ENCODE results near the gene TNIK. TPM values are rescaled to one million over a fixed set of nuclear protein-coding genes. Genes with fewer than 3 reads are reported as not detected.

Gene TNIK
- total and polyA plus RNA-seq, 12 donors: 9.3 to 51.9 (median 35.1) TPM

DNA sequence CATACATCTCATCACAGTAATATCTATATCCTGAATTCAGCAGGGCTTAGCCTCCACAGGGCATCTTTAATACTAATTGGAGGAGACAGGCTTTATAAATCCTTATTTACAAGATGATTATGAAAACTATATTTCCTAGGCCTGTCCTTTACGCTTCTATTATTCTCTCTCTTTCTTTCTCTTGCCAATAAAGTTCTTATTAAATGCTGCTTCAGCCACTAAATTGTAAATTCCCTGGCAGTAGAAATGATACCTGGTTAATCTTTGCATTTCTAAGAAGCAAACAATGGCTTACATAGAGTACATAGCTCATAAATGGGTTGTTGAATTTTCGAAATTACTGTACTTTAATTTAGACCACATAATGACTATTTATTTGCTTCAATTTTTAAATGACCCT, 43.5 kb downstream of the TNIK start:
- ATAC-seq (no peak), DNase-seq (no peak)
- WGBS, 2 donors: 78 to 91% methylated on average over 2 of the region's 2 CpGs
- H3K36me3 ChIP-seq: no peaks in the 10 kb centered on the region
- no peaks in the 10 kb centered on the region for H3K27me3 ChIP-seq
- intact Hi-C loops (cut with DNase I): loop anchor here in 1 of 10 donors (5.0 kb wide), 1 partner anchor 36 kb away; no protein-coding TSS in a partner anchor
- no peaks in the 10 kb centered on the region for H3K9me3 ChIP-seq
- peak overlapping the region in 5 of 10 donors; percentile 3 to 38 (median 17) for H3K27ac ChIP-seq
- TF ChIP-seq, protein P1, sequence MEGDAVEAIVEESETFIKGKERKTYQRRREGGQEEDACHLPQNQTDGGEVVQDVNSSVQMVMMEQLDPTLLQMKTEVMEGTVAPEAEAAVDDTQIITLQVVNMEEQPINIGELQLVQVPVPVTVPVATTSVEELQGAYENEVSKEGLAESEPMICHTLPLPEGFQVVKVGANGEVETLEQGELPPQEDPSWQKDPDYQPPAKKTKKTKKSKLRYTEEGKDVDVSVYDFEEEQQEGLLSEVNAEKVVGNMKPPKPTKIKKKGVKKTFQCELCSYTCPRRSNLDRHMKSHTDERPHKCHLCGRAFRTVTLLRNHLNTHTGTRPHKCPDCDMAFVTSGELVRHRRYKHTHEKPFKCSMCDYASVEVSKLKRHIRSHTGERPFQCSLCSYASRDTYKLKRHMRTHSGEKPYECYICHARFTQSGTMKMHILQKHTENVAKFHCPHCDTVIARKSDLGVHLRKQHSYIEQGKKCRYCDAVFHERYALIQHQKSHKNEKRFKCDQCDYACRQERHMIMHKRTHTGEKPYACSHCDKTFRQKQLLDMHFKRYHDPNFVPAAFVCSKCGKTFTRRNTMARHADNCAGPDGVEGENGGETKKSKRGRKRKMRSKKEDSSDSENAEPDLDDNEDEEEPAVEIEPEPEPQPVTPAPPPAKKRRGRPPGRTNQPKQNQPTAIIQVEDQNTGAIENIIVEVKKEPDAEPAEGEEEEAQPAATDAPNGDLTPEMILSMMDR (IDR thresholded peaks at IDR 0.05): no peak
- H3K4me3 ChIP-seq: no peak overlapping the region
- peaks cover 0 to 73% (median 33%) of the 10 kb centered on the region in 9 donors for H3K4me1 ChIP-seq

DNA sequence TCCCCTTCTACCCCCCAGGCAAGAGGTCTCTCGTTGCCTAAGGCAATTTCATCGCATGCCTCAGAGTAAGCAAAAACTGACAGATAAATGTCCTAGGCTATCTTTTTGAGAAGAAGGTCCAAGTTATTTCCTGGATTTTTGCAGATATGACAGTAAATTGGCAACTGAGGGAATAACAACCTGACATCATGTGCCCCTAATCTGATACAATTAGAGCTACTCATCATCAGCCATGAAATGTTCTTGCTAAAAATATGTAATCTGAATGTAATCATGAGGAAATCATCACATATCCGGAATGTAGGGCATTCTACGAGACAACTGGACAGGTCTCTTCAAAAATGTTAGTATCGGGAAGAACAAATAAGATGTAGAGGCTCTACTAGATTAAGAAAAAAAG, 44.1 kb downstream of the TNIK start:
- ATAC-seq (no peak), DNase-seq (no peak)
- 51 to 52% methylated on average over 5 of the region's 5 CpGs for WGBS, 2 donors
- H3K4me1 ChIP-seq: peaks cover 0 to 73% (median 29%) of the 10 kb centered on the region in 9 donors
- H3K27ac ChIP-seq: peak overlapping the region in 3 of 10 donors; percentile 17 to 38 (median 21)
- H3K4me3 ChIP-seq: no peak overlapping the region
- no peaks in the 10 kb centered on the region for H3K9me3 ChIP-seq
- TF ChIP-seq, protein P1 (IDR thresholded peaks at IDR 0.05): no peak
- intact Hi-C loops (cut with DNase I): loop anchor here in 1 of 10 donors (5.0 kb wide), 1 partner anchor 36 kb away; no protein-coding TSS in a partner anchor
- H3K36me3 ChIP-seq: no peaks in the 10 kb centered on the region
- no peaks in the 10 kb centered on the region for H3K27me3 ChIP-seq

DNA sequence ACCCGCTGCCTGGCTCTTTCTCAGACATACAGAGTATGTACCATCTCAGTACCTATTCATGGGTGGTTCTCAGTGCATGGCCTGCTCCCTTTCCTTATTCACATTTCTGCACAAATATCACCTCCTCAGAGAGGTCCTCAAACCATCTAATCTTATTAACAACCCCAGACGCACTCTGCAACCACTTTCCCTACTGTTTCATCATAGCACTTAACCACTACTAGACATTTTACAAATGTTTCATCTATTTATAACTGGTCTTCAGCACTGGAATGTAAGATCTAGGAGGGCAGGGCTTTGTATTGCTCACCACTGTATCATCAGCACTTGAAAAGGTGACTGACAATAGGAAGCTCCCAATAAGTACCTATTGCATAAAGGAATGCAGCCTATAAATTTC, 45.1 kb downstream of the TNIK start:
- WGBS, 2 donors: 73 to 78% methylated on average over 2 of the region's 2 CpGs
- Histone ChIP-seq H3K36me3 (no peaks in the 10 kb centered on the region), H3K4me3 (no peak overlapping the region), H3K9me3 (no peaks in the 10 kb centered on the region), H3K4me1 (peaks cover 0 to 63% (median 27%) of the 10 kb centered on the region in 9 donors), H3K27ac (peak overlapping the region in 4 of 10 donors; percentile 28 to 56 (median 40)), H3K27me3 (no peaks in the 10 kb centered on the region)
- ATAC-seq (peak; percentile 23 to 80 (median 72)), DNase-seq (no peak)
- TF ChIP-seq, protein P1 (IDR thresholded peaks at IDR 0.05): no peak
- intact Hi-C loops (cut with DNase I): loop anchor here in 1 of 10 donors (5.0 kb wide), 1 partner anchor 37 kb away; no protein-coding TSS in a partner anchor

DNA sequence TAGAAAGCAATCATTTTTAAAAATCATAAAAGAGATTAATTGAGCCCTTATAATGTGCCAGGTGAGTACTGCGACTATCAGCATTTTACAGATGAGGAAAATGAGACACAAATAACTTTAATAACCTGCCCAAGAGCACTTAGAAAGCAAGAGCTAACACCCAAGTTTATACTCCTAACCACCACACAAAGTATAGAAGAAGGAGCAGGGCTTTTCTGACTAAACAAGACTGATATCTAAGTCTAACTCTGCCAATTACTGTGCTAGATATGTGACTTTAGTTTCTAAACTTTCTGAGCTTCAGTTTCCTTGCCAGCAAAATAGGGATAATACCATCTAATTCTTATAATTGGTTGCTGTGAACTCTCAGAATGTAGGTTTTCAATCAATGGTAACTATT, 47.7 kb downstream of the TNIK start:
- intact Hi-C loops (cut with DNase I): no loop called here

More for the DNA sequence above, 47.7 kb downstream of the TNIK start:
- WGBS, 2 donors: 82 to 85% methylated on average over 1 of the region's 1 CpG
- no peaks in the 10 kb centered on the region for H3K9me3 ChIP-seq
- H3K27ac ChIP-seq: no peak overlapping the region
- H3K4me1 ChIP-seq: peaks cover 0 to 70% (median 28%) of the 10 kb centered on the region in 9 donors
- no peak for DNase-seq
- H3K36me3 ChIP-seq: no peaks in the 10 kb centered on the region
- ATAC-seq: no peak
- H3K4me3 ChIP-seq: no peak overlapping the region
- TF ChIP-seq, protein P1 (IDR thresholded peaks at IDR 0.05): no peak
- H3K27me3 ChIP-seq: no peaks in the 10 kb centered on the region
